K562 (cell line): ENCODE data around the gene ALS2CL. TPM values are rescaled to one million over a fixed set of nuclear protein-coding genes. Genes with fewer than 3 reads are reported as not detected.
A peak's percentile ranks its signal among the peaks of the same experiment; 100 is the strongest.

Source experiments
- ATAC-seq: fragments of 200-7000 bp; cut with Tn5 transposase; 3 replicates; pipeline ENCODE4 v1.9.1; 2020; ENCODE audit warnings: moderate library complexity
- BruUV-seq: library from RNA; stranded (reverse); fragments of 400-500 nt; replicated peaks from 2 replicates; lab custom pipeline; 2021; lab: Mats Ljungman, UMichigan
- CTCF ChIA-PET: fragments of 300-600 bp; formaldehyde crosslinking; extraction: SDS; loops from one replicate; lab custom pipeline; 2021; ENCODE audit warnings: low intra/inter-chr PET ratio; lab: Yijun Ruan, JAX
- POLR2A ChIA-PET: fragments of 300-600, 350-650 bp; sonication (Branson Sonifier 250); formaldehyde crosslinking; extraction: SDS; loops from one replicate; lab custom pipeline; 2021; ENCODE audit warnings: antibody characterized with exemption, inconsistent platforms; lab: Yijun Ruan, JAX
- DNase-seq, 4 experiments: peaks; one replicate each; pipeline versions ENCODE4 v3.0.0 to v3.0.0-alpha.2; 2011 to 2018; ENCODE audit warnings: low spot score in 3 of 4, mixed read lengths in 3 of 4; ENCODE audit errors: extremely low read depth in 1 of 4
- FAIRE-seq: peaks from 2 replicates; lab custom pipeline; 2011; peaks lifted over from hg19 to GRCh38; lab: Jason Lieb, UNC
- H2AFZ ChIP-seq: 2 replicates; pipeline ENCODE4 v1.6.0; 2011; ENCODE audit warnings: low read depth, low read length, control low read depth, inconsistent platforms
- H3K27ac ChIP-seq: fragments of 200-600 bp; 3 replicates; pipeline ENCODE4 v1.8.0; 2011; ENCODE audit warnings: low read depth, mild to moderate bottlenecking, control low read depth, inconsistent platforms, low read length, moderate library complexity, mixed read lengths; ENCODE audit errors: extremely low read depth
- H3K27me3 ChIP-seq, 2 experiments: fragments of 300-600 bp in 1 of 2; 2 replicates in 1 of 2; 3 replicates in 1 of 2; pipeline versions ENCODE4 v1.6.0 to v1.8.0; 2011; ENCODE audit warnings: inconsistent platforms in 2 of 2, low read length in 2 of 2, mild to moderate bottlenecking in 1 of 2, mixed read lengths in 1 of 2, moderate library complexity in 1 of 2; ENCODE audit not compliant: control insufficient read depth in 2 of 2, insufficient read depth in 2 of 2
- H3K36me3 ChIP-seq: fragments of 300-600 bp; 3 replicates; pipeline ENCODE4 v1.8.0; 2011; ENCODE audit warnings: mild to moderate bottlenecking, low read length, inconsistent platforms; ENCODE audit not compliant: control insufficient read depth, insufficient read depth
- H3K4me1 ChIP-seq, 2 experiments: fragments of 200-600 bp in 1 of 2; replicated peaks in 1 of 2; 2 replicates in 1 of 2; 3 replicates in 1 of 2; pipeline versions ENCODE4 v1.5.1 to v1.8.0; 2011; ENCODE audit warnings: inconsistent platforms in 2 of 2, low read length in 2 of 2, mild to moderate bottlenecking in 1 of 2, mixed read lengths in 1 of 2, moderate library complexity in 1 of 2; ENCODE audit not compliant: control insufficient read depth in 2 of 2, insufficient read depth in 2 of 2
- H3K4me2 ChIP-seq: 2 replicates; pipeline ENCODE4 v1.6.1; 2011; ENCODE audit warnings: low read length, control low read depth, inconsistent platforms, mixed read lengths; ENCODE audit not compliant: insufficient read depth
- H3K4me3 ChIP-seq: fragments of 200-600 bp; sonication (generic), shearing (Covaris generic); 2 replicates; pipeline ENCODE4 v1.5.1; 2016; ENCODE audit warnings: control low read depth, inconsistent platforms
- H3K79me2 ChIP-seq: fragments of 200-600 bp; 3 replicates; pipeline ENCODE4 v1.8.0; 2011; ENCODE audit warnings: low read length, inconsistent platforms; ENCODE audit not compliant: control insufficient read depth, insufficient read depth
- H3K9ac ChIP-seq, 2 experiments: 2 replicates each; pipeline versions ENCODE4 v1.6.0 to v1.6.1; 2011; ENCODE audit warnings: low read depth in 2 of 2, low read length in 2 of 2, control low read depth in 1 of 2, inconsistent platforms in 1 of 2, mild to moderate bottlenecking in 1 of 2, mixed read lengths in 1 of 2; ENCODE audit not compliant: insufficient read depth in 1 of 2
- H3K9me1 ChIP-seq: one replicate; pipeline ENCODE4 v1.6.0; 2011; ENCODE audit warnings: inconsistent platforms, mild to moderate bottlenecking, low read length, moderate library complexity; ENCODE audit not compliant: control insufficient read depth, insufficient read depth
- H3K9me3 ChIP-seq: replicated peaks from 2 replicates; pipeline ENCODE4 v1.5.1; 2011; ENCODE audit warnings: low read depth, low read length, inconsistent platforms; ENCODE audit not compliant: control insufficient read depth, insufficient read depth
- H4K20me1 ChIP-seq: replicated peaks from 2 replicates; pipeline ENCODE4 v1.6.1; 2011; ENCODE audit warnings: low read length, inconsistent platforms, mixed read lengths; ENCODE audit not compliant: control insufficient read depth, insufficient read depth
- CBFA2T2 ChIP-seq: fragments of 450-650 bp; conservative IDR thresholded peaks from 2 replicates; pipeline ENCODE4 v1.6.1; 2017; ENCODE audit warnings: mild to moderate bottlenecking
- CTCF ChIP-seq, 3 experiments: IDR thresholded peaks in 2 of 3; conservative IDR thresholded peaks in 1 of 3; 2 replicates each; pipeline ENCODE4 v1.5.1; 2011 to 2012; ENCODE audit warnings: low read length in 3 of 3, mild to moderate bottlenecking in 3 of 3, control low read depth in 2 of 3, improper control_type of control experiment in 1 of 3, inconsistent platforms in 1 of 3, low read depth in 1 of 3, mixed read lengths in 1 of 3, moderate library complexity in 1 of 3; ENCODE audit not compliant: insufficient read depth in 2 of 3
- FOXJ2 ChIP-seq: fragments of 200-800 bp; sonication (Bioruptor generic); IDR thresholded peaks from 2 replicates; pipeline ENCODE4 v1.6.1; 2016; ENCODE audit warnings: missing genetic modification characterization, missing compliant biosample characterization
- RAD21 ChIP-seq, 2 experiments: fragments of 250-450 bp in 1 of 2; fragments of 450-650 bp in 1 of 2; sonication (Bioruptor Pico) in 1 of 2; formaldehyde crosslinking in 1 of 2; IDR thresholded peaks in 1 of 2; conservative IDR thresholded peaks in 1 of 2; 2 replicates each; pipeline versions ENCODE4 v1.4.0 to v1.8.0; 2020 to 2022; ENCODE audit warnings: mild to moderate bottlenecking in 2 of 2, moderate library complexity in 1 of 2
- SMC3 ChIP-seq: conservative IDR thresholded peaks from 2 replicates; pipeline ENCODE4 v1.6.1; 2011; ENCODE audit warnings: low read depth, low read length, improper control_type of control experiment; ENCODE audit not compliant: insufficient read depth
- WGBS: fragments of 100-300 bp; shearing (Covaris generic); methylation state at CpG from one replicate; pipeline ENCODE4 v1.1.6; 2016; ENCODE audit warnings: low coverage, mixed read lengths; ENCODE audit not compliant: insufficient coverage; ENCODE audit errors: missing lambda C conversion rate; 5-methylcytosine and 5-hydroxymethylcytosine counted together
- in situ Hi-C: fragments of 300-500 bp; cut with MboI; formaldehyde crosslinking; loops from 4 replicates; pipeline ENCODE4 v1.15.0; 2018; ENCODE audit warnings: inconsistent platforms, mixed read lengths
- intact Hi-C: fragments of 100-400 bp; cut with micrococcal nuclease; formaldehyde crosslinking; loops from 2 replicates; pipeline ENCODE4 v1.14.2; 2022
- polyA plus RNA-seq, 8 experiments: library from polyadenylated mRNA; depleted of rRNA in 4 of 8; stranded (reverse) in 5 of 8; unstranded in 3 of 8; fragments of >200 nt; fragmentation: Nextera tagmentation in 2 of 8; fragmentation: Illumina TruSeq in 1 of 8; extraction: Ambion mirVana in 2 of 8; extraction: Trizol in 1 of 8; gene quantifications; 2 replicates each; pipeline versions ENCODE4 v1.2.1 to v1.2.3, GENCODE V29; 2011 to 2014; ENCODE audit warnings: inconsistent platforms in 1 of 8, missing spikeins in 1 of 8
- total RNA-seq, 7 experiments: library from RNA; depleted of rRNA in 6 of 7; stranded (reverse); fragments of >200 nt in 6 of 7; fragmentation: Illumina TruSeq in 2 of 7; extraction: Trizol in 2 of 7; gene quantifications; 2 replicates each; pipeline versions ENCODE4 v1.2.1 to v1.2.3, GENCODE V29; 2011 to 2021; ENCODE audit warnings: low replicate concordance in 1 of 7
- TF ChIP-seq, protein P1 (sequence below), 3 experiments: fragments of 200-800 bp in 1 of 3; sonication (Bioruptor generic) in 1 of 3; sonication (generic) in 1 of 3; formaldehyde crosslinking in 1 of 3; IDR thresholded peaks; 2 replicates each; pipeline versions ENCODE4 v1.6.1 to v1.8.0; 2016 to 2022; ENCODE audit warnings: mild to moderate bottlenecking in 2 of 3, missing compliant biosample characterization in 2 of 3, missing genetic modification characterization in 2 of 3, missing genetic modification reagents in 1 of 3

ALS2CL gene
- total and polyA plus RNA-seq, 9 of the 15 experiments (the other 6 are each of a cell fraction or from before 2014, with no cell fraction given): 0.03 to 0.13 (median 0.05) TPM; not detected in 3

DNA sequence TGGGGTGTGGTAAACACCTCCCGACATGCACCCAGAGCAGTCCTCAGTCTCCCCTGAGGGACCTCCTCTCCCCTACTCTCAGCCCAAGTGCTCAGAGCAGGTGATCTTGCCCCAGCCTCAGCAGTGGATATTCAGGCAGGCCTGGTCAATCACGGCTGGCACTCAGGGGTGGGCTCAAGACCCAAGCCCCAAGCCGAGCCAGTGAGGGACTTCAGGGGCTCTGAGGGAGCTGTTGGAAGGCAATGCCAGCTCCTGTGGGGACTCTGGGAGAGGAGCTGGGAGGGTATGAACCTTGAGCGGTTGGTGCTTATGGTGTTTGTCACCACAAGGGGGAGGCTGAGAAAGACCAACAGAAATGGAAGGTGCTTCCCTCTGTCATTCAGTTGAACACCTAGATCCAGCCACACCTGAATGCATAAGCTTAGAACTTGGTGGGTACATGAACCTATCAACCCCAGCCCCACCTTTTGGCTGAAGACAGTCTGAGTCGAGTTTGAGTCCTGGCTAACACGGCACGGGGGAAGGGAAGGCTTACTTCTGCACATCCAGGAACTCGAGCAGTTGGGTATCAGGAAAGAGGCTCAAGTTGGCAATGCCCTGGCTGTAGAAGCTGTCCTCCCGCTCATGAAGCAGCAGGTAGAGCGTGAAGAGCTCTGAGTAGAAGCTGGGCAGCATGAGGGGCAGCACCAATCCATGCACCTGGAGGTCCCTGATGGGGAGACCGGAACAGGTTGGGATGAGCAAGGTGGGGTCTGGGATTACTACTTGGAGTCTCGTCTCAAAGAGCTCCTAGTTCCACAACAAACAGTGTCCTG lies 19.2 kb downstream of the ALS2CL start:
- peak in 3 of 4 experiments; percentile 33 to 56 (median 52) for DNase-seq
- Histone ChIP-seq H3K27ac (no peak overlapping the region), H2AFZ (no peak overlapping the region), H3K9ac (no peak overlapping the region), H3K79me2 (no peaks in the 10 kb centered on the region), H3K9me3 (no peaks in the 10 kb centered on the region), H3K4me3 (no peak overlapping the region), H3K36me3 (no peaks in the 10 kb centered on the region), H4K20me1 (peaks cover 33% of the 10 kb centered on the region), H3K4me2 (no peak overlapping the region), H3K9me1 (no peaks in the 10 kb centered on the region), H3K27me3 (peaks cover 24 to 93% of the 10 kb centered on the region in 2 experiments), H3K4me1 (peaks cover 0 to 6% of the 10 kb centered on the region in 2 experiments; a peak in 2 of 5 replicates)
- BruUV-seq: no TSS peak
- FAIRE-seq: peak; percentile 85
- WGBS: 2% methylated on average over 12 of the region's 12 CpGs
- ChIA-PET CTCF (interaction anchor here (0.7 kb wide), 1 partner anchor 19 kb away, joined by 4 read pairs; the partner anchor contains the start of gene ALS2CL), POLR2A (interaction anchor here (0.7 kb wide), 1 partner anchor 9 kb away, joined by 3 read pairs; no protein-coding TSS in a partner anchor)
- TF ChIP-seq CBFA2T2: no peak
- TF ChIP-seq, protein P1, sequence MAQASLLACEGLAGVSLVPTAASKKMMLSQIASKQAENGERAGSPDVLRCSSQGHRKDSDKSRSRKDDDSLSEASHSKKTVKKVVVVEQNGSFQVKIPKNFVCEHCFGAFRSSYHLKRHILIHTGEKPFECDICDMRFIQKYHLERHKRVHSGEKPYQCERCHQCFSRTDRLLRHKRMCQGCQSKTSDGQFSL (CRISPR knock-in tag; IDR thresholded peaks at IDR 0.05): 0 out of 2 replicates have a peak, but pooled peaks have one; percentile 31
- TF ChIP-seq, protein P1 (tag; IDR thresholded peaks at IDR 0.05): no peak
- TF ChIP-seq RAD21 (CRISPR knock-in tag; conservative IDR thresholded peaks at IDR 0.05 in 1 of 2, IDR thresholded peaks at IDR 0.05 in 1 of 2): peak in 1 of 2 experiments; percentile 21; a peak in 1 of 4 replicates
- 0 out of 2 replicates have a peak, but pooled peaks have one; percentile 12 for TF ChIP-seq SMC3
- TF ChIP-seq CTCF (IDR thresholded peaks at IDR 0.05 in 2 of 3, conservative IDR thresholded peaks at IDR 0.05 in 1 of 3; ENCODE audit: insufficient read depth in 2 of 3, low read depth in 1 of 3, low read length in 3 of 3): peak; percentile 42 to 57 (median 47)
- TF ChIP-seq FOXJ2 (tag): no peak
- in situ Hi-C loops (no loop called here), intact Hi-C loops (no loop called here)
- ATAC-seq: peak; percentile 66
